PC-9 (cell line): ENCODE measurements around the gene INTS3. TPM values are rescaled to one million over a fixed set of nuclear protein-coding genes. Genes with fewer than 3 reads are reported as not detected.

ENCODE experiments used
- BruUV-seq: library from RNA; stranded (reverse); fragments of 400-500 nt; replicated peaks from 2 replicates; lab custom pipeline; 2021; lab: Mats Ljungman, UMichigan
- CTCF ChIA-PET: fragments of 300-600 bp; sonication (Branson Sonifier 250); formaldehyde crosslinking; loops from one replicate; lab custom pipeline; 2022; ENCODE audit warnings: antibody characterized with exemption; lab: Charles Lee
- POLR2A ChIA-PET: fragments of 300-600 bp; sonication (Branson Sonifier 250); formaldehyde crosslinking; loops from one replicate; lab custom pipeline; 2022; ENCODE audit warnings: antibody characterized with exemption; ENCODE audit not compliant: unreplicated experiment; lab: Charles Lee
- DNase-seq, 2 experiments: peaks; one replicate each; pipeline versions ENCODE4 v3.0.0 to v3.0.0-alpha.2; 2015 to 2022; ENCODE audit warnings: mixed read lengths in 1 of 2
- H2AFZ ChIP-seq: fragments of 200-600 bp; sonication (generic); 2 replicates; pipeline ENCODE4 v1.8.1; 2017; ENCODE audit warnings: antibody characterized with exemption
- H3F3A ChIP-seq: fragments of 200-600 bp; sonication (generic); 2 replicates; pipeline ENCODE4 v1.8.1; 2017; ENCODE audit warnings: antibody characterized with exemption, mild to moderate bottlenecking, low read depth; ENCODE audit not compliant: insufficient read depth
- H3K27ac ChIP-seq: fragments of 200-600 bp; sonication (generic); 2 replicates; pipeline ENCODE4 v1.6.1; 2016; ENCODE audit warnings: mixed run types
- H3K27me3 ChIP-seq: fragments of 200-600 bp; sonication (generic); 2 replicates; pipeline ENCODE4 v1.6.1; 2016; ENCODE audit warnings: low read depth, mixed run types; ENCODE audit not compliant: insufficient read depth
- H3K36me3 ChIP-seq: fragments of 200-600 bp; sonication (generic); 2 replicates; pipeline ENCODE4 v1.6.1; 2016; ENCODE audit warnings: low read depth, mixed run types
- H3K4me1 ChIP-seq: fragments of 200-600 bp; sonication (generic); replicated peaks from 2 replicates; pipeline ENCODE4 v1.6.1; 2016; ENCODE audit warnings: mixed run types; ENCODE audit not compliant: insufficient read depth
- H3K4me2 ChIP-seq: fragments of 200-600 bp; sonication (generic); 2 replicates; pipeline ENCODE4 v1.6.1; 2017; ENCODE audit warnings: mixed run types
- H3K4me3 ChIP-seq: fragments of 200-600 bp; sonication (generic); 2 replicates; pipeline ENCODE4 v1.6.1; 2016; ENCODE audit warnings: mixed run types
- H3K79me2 ChIP-seq: fragments of 200-600 bp; sonication (generic); 2 replicates; pipeline ENCODE4 v1.6.1; 2017; ENCODE audit warnings: low read depth, mixed run types
- H3K9me2 ChIP-seq: fragments of 200-600 bp; sonication (generic); 2 replicates; pipeline ENCODE4 v1.8.1; 2017; ENCODE audit warnings: mild to moderate bottlenecking; ENCODE audit not compliant: insufficient read depth
- H3K9me3 ChIP-seq: fragments of 200-600 bp; sonication (generic); 2 replicates; pipeline ENCODE4 v1.8.1; 2016; ENCODE audit warnings: low read depth; ENCODE audit not compliant: insufficient read depth
- H4K20me1 ChIP-seq: fragments of 200-600 bp; sonication (generic); 2 replicates; pipeline ENCODE4 v1.8.1; 2017; ENCODE audit not compliant: insufficient read depth
- EZH2 ChIP-seq: fragments of 200-600 bp; sonication (generic); IDR thresholded peaks from 2 replicates; pipeline ENCODE4 v1.8.0; 2017; ENCODE audit warnings: antibody characterized with exemption, low read depth
- intact Hi-C: fragments of 100-400 bp; cut with micrococcal nuclease; formaldehyde crosslinking; loops from one replicate; pipeline ENCODE4 v1.10.0; 2022; ENCODE audit not compliant: unreplicated experiment
- total RNA-seq: library from RNA; stranded (reverse); gene quantifications from 2 replicates; pipeline ENCODE4 v1.2.3, GENCODE V29; 2021
- TF ChIP-seq, protein P1 (sequence below): fragments of 200-600 bp; sonication (generic); conservative IDR thresholded peaks from 2 replicates; pipeline ENCODE4 v1.6.1; 2017; ENCODE audit warnings: mixed run types, antibody characterized with exemption, mild to moderate bottlenecking, moderate library complexity

The INTS3 gene
- total RNA-seq, 1 experiment from 2014 or later: 91.7 TPM

DNA sequence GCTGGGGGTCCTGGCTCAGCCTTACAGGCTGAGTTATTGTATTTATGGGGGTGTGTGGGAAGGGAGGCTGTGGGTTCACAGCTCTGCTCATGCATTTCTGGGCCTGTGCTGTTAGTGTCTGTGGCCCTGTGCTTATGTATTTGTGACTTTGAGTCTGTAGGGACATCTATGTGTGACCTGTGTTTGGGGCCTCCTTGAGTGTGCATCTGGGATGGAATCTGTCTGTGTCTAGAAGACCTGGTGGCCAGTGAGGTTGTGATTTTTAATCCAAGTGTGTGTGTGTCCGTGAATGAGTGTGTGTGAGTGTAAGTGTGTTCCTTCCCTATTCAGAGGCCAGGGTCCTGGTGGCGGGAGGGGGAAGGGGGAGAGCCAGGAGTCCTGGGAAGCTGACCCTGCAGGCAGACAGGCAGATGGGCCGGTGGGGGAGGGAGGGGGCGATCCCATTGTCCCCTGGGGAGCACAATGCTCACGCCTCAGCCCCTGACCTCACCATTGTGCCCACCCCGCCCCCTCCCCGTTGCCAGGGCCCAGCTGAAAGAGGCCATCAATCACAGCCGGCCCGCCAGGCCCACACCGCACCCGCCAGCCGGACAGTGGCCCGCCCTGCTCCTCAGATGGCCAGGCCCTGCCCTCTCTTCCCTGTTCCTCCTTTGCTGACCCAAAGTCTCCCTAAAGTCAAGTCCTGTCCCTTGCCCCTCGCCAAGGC lies 66.9 kb downstream of the INTS3 start:
- TF ChIP-seq, protein P1, sequence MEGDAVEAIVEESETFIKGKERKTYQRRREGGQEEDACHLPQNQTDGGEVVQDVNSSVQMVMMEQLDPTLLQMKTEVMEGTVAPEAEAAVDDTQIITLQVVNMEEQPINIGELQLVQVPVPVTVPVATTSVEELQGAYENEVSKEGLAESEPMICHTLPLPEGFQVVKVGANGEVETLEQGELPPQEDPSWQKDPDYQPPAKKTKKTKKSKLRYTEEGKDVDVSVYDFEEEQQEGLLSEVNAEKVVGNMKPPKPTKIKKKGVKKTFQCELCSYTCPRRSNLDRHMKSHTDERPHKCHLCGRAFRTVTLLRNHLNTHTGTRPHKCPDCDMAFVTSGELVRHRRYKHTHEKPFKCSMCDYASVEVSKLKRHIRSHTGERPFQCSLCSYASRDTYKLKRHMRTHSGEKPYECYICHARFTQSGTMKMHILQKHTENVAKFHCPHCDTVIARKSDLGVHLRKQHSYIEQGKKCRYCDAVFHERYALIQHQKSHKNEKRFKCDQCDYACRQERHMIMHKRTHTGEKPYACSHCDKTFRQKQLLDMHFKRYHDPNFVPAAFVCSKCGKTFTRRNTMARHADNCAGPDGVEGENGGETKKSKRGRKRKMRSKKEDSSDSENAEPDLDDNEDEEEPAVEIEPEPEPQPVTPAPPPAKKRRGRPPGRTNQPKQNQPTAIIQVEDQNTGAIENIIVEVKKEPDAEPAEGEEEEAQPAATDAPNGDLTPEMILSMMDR: no peak
- TF ChIP-seq EZH2: no peak
- H3K27me3 ChIP-seq: no peaks in the 10 kb centered on the region
- no peak overlapping the region for H3K4me2 ChIP-seq
- H3K9me3 ChIP-seq: no peaks in the 10 kb centered on the region
- peaks cover 12% of the 10 kb centered on the region; the same call in 1 of the 2 replicates for H3F3A ChIP-seq
- H3K4me3 ChIP-seq: no peak overlapping the region
- CTCF ChIA-PET: no interaction called here
- no peak for DNase-seq
- POLR2A ChIA-PET: no interaction called here
- no peaks in the 10 kb centered on the region for H3K36me3 ChIP-seq
- intact Hi-C loops: loop anchor here (5.0 kb wide), 1 partner anchor 478 kb away; the partner anchor contains the start of gene HAX1
- no peaks in the 10 kb centered on the region for H3K9me2 ChIP-seq
- H4K20me1 ChIP-seq: no peaks in the 10 kb centered on the region
- no peak overlapping the region for H2AFZ ChIP-seq
- H3K4me1 ChIP-seq: peaks cover 15% of the 10 kb centered on the region
- no TSS peak for BruUV-seq
- H3K27ac ChIP-seq: no peak overlapping the region
- no peaks in the 10 kb centered on the region for H3K79me2 ChIP-seq

DNA sequence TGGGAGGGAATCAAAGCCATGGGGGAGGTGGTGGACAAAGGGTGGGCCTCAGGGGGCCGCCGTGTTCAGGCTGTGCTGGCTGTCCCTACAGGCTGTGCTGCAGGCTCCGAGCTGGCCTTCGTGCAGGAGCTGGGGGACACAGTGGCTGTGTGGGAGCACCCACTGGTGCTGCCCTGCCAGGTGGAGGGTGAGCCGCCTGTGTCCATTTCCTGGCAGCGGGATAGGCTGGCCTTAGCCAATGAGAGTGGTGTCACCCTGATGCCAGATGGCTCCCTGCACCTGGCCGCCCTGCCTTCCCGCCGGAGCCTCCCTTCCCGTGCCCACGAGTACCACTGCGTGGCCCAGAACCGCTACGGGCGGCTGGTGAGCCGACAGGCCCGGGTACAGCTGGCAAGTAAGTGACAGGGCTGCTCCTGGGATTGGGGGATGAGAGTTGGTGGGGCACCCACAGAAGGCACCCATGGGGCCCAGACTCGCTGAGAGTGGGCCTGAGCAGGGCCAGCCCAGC lies 67.5 kb downstream of the INTS3 start:
- Histone ChIP-seq H3K9me2 (no peaks in the 10 kb centered on the region), H3K36me3 (no peaks in the 10 kb centered on the region), H3K79me2 (no peaks in the 10 kb centered on the region), H3K9me3 (no peaks in the 10 kb centered on the region), H3K4me1 (peaks cover 15% of the 10 kb centered on the region), H2AFZ (no peak overlapping the region), H3K27ac (no peak overlapping the region), H3K4me2 (no peak overlapping the region), H3F3A (peaks cover 12% of the 10 kb centered on the region; the same call in 1 of the 2 replicates), H3K27me3 (no peaks in the 10 kb centered on the region), H3K4me3 (no peak overlapping the region), H4K20me1 (no peaks in the 10 kb centered on the region)
- no peak for DNase-seq
- intact Hi-C loops: loop anchor here (5.0 kb wide), 1 partner anchor 477 kb away; the partner anchor contains the start of gene HAX1
- CTCF ChIA-PET: no interaction called here
- BruUV-seq: no TSS peak
- POLR2A ChIA-PET: no interaction called here
- TF ChIP-seq, protein P1: no peak
- no peak for TF ChIP-seq EZH2

DNA sequence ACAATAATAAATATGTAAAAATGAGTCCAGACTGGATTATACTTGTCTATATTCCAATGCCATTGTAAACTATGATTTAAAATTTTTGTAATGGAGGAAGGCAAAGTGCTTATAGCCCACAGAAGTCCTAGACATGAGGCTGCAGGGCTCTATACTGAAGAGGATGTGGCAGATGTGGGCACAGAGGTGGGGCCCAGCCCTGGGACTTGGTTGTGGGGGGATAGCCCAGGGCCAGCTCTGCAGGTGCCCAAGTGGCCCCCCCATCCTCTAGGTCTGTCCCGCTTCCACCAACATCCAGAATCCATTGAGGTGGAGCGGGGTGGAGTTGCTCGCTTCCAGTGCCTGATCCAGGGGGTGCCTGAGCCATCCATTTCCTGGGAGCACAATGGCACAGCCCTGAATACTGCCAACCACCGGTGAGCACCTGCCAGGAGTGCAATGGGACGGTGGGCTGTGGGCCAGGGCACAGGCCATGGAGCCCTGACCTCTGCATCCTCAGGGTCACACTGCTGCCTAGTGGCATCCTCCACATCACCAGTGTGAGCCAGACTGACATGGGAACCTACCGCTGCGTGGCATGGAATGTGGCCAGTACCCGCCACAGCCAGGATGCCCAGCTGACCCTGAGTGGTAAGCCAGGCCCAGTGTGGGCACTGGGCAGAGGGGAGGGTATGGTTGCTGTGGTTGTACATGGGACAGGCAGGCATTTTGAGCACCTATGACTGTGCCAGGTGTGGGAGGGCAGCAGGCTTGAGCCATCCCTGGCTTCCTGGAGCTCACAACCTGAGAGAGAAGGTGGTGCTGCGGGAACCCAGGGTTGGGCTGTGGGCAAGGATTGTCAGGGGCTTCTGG lies 68.3 kb downstream of the INTS3 start:
- Histone ChIP-seq H3F3A (peaks cover 6% of the 10 kb centered on the region; the same call in 1 of the 2 replicates), H2AFZ (no peak overlapping the region), H3K4me3 (no peak overlapping the region), H3K79me2 (no peaks in the 10 kb centered on the region), H4K20me1 (no peaks in the 10 kb centered on the region), H3K4me2 (no peak overlapping the region), H3K27ac (no peak overlapping the region), H3K9me2 (no peaks in the 10 kb centered on the region), H3K9me3 (no peaks in the 10 kb centered on the region), H3K4me1 (peaks cover 8% of the 10 kb centered on the region), H3K36me3 (no peaks in the 10 kb centered on the region), H3K27me3 (no peaks in the 10 kb centered on the region)
- intact Hi-C loops: loop anchor here (5.0 kb wide), 1 partner anchor 476 kb away; the partner anchor contains the start of gene HAX1
- CTCF ChIA-PET: interaction anchor here (0.5 kb wide), 1 partner anchor 80 kb away, joined by 5 read pairs; no protein-coding TSS in a partner anchor
- TF ChIP-seq EZH2: no peak
- TF ChIP-seq, protein P1: no peak
- BruUV-seq: no TSS peak
- POLR2A ChIA-PET: no interaction called here
- DNase-seq: no peak
